Fibroblast of mammary gland (primary cell): ENCODE results near the gene CHRNA3.

Experiments used
- DNase-seq: peaks from one replicate; pipeline ENCODE4 v3.0.0-alpha.2; 2010; ENCODE audit warnings: low read depth
- H3K4me3 ChIP-seq: 2 replicates; pipeline ENCODE4 v1.5.1; 2011; ENCODE audit warnings: low read depth, mild to moderate bottlenecking, low read length, moderate library complexity; ENCODE audit not compliant: control insufficient read depth
- CTCF ChIP-seq: conservative IDR thresholded peaks from 2 replicates; pipeline ENCODE4 v1.5.1; 2011; ENCODE audit warnings: low read depth, low read length, inconsistent platforms; ENCODE audit not compliant: control insufficient read depth, insufficient read depth

Gene CHRNA3

GRCh38 chr15:78637776-78638435, 17.1 kb upstream of the CHRNA3 start:
- TF ChIP-seq CTCF = no peak
- DNase-seq = no peak
- H3K4me3 ChIP-seq = no peak overlapping the region

GRCh38 chr15:78636378-78636859, 15.6 kb upstream of the CHRNA3 start:
- no peak overlapping the region for H3K4me3 ChIP-seq
- TF ChIP-seq CTCF = no peak
- no peak for DNase-seq

- H3K4me3 ChIP-seq = no peak overlapping the region
- DNase-seq = no peak
- no peak for TF ChIP-seq CTCF
Measured at GRCh38 chr15:78635346-78635745, 14.6 kb upstream of the CHRNA3 start.

GRCh38 chr15:78634210-78635145, 13.7 kb upstream of the CHRNA3 start:
- no peak overlapping the region for H3K4me3 ChIP-seq
- TF ChIP-seq CTCF = no peak
- no peak for DNase-seq

- no peak overlapping the region for H3K4me3 ChIP-seq
- no peak for TF ChIP-seq CTCF
- DNase-seq = no peak
Measured at GRCh38 chr15:78633348-78633747, 12.6 kb upstream of the CHRNA3 start.

GRCh38 chr15:78630886-78631633, 10.3 kb upstream of the CHRNA3 start:
- no peak for DNase-seq
- H3K4me3 ChIP-seq = no peak overlapping the region
- no peak for TF ChIP-seq CTCF
